Hematopoietic multipotent progenitor cell treated with erythropoietin and hydrocortisone succinate and interleukin-3 and kit ligand, for 4 days (in vitro differentiated cells): ENCODE data around the gene TMEM37.
A peak's percentile ranks its signal among the peaks of the same experiment; 100 is the strongest.

Experiments used
- DNase-seq: peaks from one replicate; pipeline ENCODE4 v3.0.0-alpha.2; 2015

Gene TMEM37

GRCh38 chr2:119461811-119462210 is 30.2 kb downstream of the TMEM37 start:
- no peak for DNase-seq

GRCh38 chr2:119462574-119462973 is 30.9 kb downstream of the TMEM37 start:
- no peak for DNase-seq

- DNase-seq, result no peak
Measured at GRCh38 chr2:119463136-119463535, 31.5 kb downstream of the TMEM37 start.

GRCh38 chr2:119463990-119464389 is 32.3 kb downstream of the TMEM37 start:
- no peak for DNase-seq

GRCh38 chr2:119464981-119465380 is 33.3 kb downstream of the TMEM37 start:
- no peak for DNase-seq

GRCh38 chr2:119465687-119466086 is 34.0 kb downstream of the TMEM37 start:
- DNase-seq, result no peak

GRCh38 chr2:119466373-119466772 is 34.7 kb downstream of the TMEM37 start:
- no peak for DNase-seq

- DNase-seq, result no peak
Measured at GRCh38 chr2:119468154-119468955, 36.7 kb downstream of the TMEM37 start.

GRCh38 chr2:119469131-119469530 is 37.5 kb downstream of the TMEM37 start:
- no peak for DNase-seq

- no peak for DNase-seq
Measured at GRCh38 chr2:119469661-119470297, 38.1 kb downstream of the TMEM37 start.

- no peak for DNase-seq
Measured at GRCh38 chr2:119472749-119473148, 41.1 kb downstream of the TMEM37 start.

- no peak for DNase-seq
Measured at GRCh38 chr2:119473621-119474370, 42.1 kb downstream of the TMEM37 start.

GRCh38 chr2:119474371-119475224 is 42.9 kb downstream of the TMEM37 start:
- no peak for DNase-seq

GRCh38 chr2:119475225-119475856 is 43.7 kb downstream of the TMEM37 start:
- no peak for DNase-seq

GRCh38 chr2:119475857-119476244 is 44.2 kb downstream of the TMEM37 start:
- no peak for DNase-seq

GRCh38 chr2:119476301-119477112 is 44.9 kb downstream of the TMEM37 start:
- peak; percentile 69 for DNase-seq

- no peak for DNase-seq
Measured at GRCh38 chr2:119477113-119477505, 45.5 kb downstream of the TMEM37 start.

GRCh38 chr2:119478188-119478977 is 46.7 kb downstream of the TMEM37 start:
- DNase-seq, result no peak

- no peak for DNase-seq
Measured at GRCh38 chr2:119478978-119479295, 47.3 kb downstream of the TMEM37 start.

- DNase-seq, result no peak
Measured at GRCh38 chr2:119480184-119480583, 48.5 kb downstream of the TMEM37 start.

- peak; percentile 29 for DNase-seq
Measured at GRCh38 chr2:119480718-119481142, 49.1 kb downstream of the TMEM37 start.
